Measurements from ENCODE around the gene XAB2.
"Not testable (repeated sequence)": the region's sequence is repeated elsewhere in the genome, so short reads cannot be mapped to it uniquely, and the experiment has no call there.

Gene XAB2

DNA sequence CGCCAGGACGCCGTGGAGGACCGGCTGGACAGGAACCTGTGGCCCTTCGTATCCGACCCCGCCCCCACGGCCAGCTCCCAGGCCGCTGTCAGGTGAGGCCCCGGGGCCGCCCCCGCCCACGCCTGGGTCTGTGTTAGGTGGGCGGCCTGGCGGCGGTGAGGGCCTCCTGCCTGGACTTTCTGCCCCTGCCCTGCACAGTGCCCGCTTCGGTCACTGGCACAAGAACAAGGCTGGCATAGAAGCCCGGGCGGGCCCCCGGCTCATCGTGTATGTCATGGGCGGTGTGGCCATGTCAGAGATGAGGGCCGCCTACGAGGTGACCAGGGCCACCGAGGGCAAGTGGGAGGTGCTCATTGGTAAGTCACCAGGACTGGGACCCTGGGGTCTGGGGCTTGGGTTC is 17.8 kb upstream of the XAB2 start:
- H3K9ac ChIP-seq (ENCODE audit: low read length) = no peak overlapping the region
- H3K4me1 ChIP-seq (ENCODE audit: control insufficient read depth, insufficient read depth, low read length) = peaks cover 9% of the 10 kb centered on the region
- peaks cover 13% of the 10 kb centered on the region for H3K27me3 ChIP-seq (replicated peaks; ENCODE audit: control insufficient read depth, insufficient read depth, low read length)
- no peaks in the 10 kb centered on the region for H3K36me3 ChIP-seq (ENCODE audit: control insufficient read depth, insufficient read depth, low read length, severe bottlenecking)
- H3K4me3 ChIP-seq (ENCODE audit: low read length) = no peak overlapping the region
- no peaks in the 10 kb centered on the region for H3K9me3 ChIP-seq (ENCODE audit: control insufficient read depth, low read length)
- DNase-seq (ENCODE audit: low read depth) = no peak

DNA sequence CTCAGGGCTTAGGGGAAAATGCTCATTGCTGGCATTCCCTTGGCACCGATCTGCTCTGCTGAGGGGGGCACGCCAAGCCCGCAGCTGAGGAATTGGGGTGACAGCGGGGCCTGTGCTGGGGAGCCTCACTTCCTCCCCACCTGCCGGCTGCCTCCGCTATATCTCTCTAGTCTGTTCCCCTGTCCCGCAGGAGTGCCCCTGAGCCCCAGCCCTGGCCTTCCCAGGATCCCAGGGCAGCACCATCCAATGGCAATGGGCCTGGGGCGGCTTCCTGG is 17.0 kb upstream of the XAB2 start:
- no peak overlapping the region for H3K4me3 ChIP-seq (ENCODE audit: low read length)
- H3K4me1 ChIP-seq (ENCODE audit: control insufficient read depth, insufficient read depth, low read length) = peaks cover 9% of the 10 kb centered on the region
- no peaks in the 10 kb centered on the region for H3K9me3 ChIP-seq (ENCODE audit: control insufficient read depth, low read length)
- no peak overlapping the region for H3K9ac ChIP-seq (ENCODE audit: low read length)
- no peak for DNase-seq (ENCODE audit: low read depth)
- no peaks in the 10 kb centered on the region for H3K36me3 ChIP-seq (ENCODE audit: control insufficient read depth, insufficient read depth, low read length, severe bottlenecking)
- peaks cover 13% of the 10 kb centered on the region for H3K27me3 ChIP-seq (replicated peaks; ENCODE audit: control insufficient read depth, insufficient read depth, low read length)

DNA sequence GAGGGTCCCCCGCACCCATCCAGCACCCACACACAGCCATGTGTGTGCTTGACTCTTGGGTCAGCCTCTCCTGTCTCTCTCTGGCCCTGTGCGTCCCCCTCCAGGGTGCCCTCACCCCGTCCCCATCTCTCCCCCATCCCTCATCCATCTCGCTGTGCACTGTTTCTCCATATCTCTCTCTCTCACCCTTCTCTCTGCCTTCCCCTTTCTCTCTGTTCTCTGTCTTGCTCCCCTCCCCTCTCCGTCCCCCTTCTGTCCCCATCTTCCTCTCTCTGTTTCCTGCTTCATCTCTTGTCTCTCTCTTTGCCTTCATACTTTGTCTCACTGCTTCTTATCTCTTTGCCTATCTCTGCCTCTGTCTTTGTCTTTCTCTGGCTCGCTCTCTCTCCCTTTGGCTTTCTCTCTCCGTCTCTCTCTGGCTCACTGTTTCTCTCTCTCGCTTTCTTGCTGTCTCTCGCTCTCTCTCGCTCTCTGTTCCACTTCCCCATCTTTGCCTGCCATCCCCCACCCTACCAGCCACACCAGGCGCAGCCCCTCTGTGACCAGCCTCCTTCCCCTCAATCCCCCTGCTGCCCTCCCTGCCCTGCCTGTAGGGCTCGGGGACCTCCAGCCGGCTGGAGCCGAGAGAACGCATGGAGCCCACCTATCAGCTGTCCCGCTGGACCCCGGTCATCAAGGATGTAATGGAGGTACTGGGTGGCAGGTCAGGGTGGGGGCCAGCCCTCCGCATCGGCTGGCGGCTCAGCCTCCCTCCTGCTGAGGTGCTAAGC is 16.5 kb upstream of the XAB2 start:
- Histone ChIP-seq H3K36me3 (ENCODE audit: control insufficient read depth, insufficient read depth, low read length, severe bottlenecking) (no peaks in the 10 kb centered on the region), H3K27me3 (replicated peaks; ENCODE audit: control insufficient read depth, insufficient read depth, low read length) (peaks cover 11% of the 10 kb centered on the region), H3K4me3 (ENCODE audit: low read length) (no peak overlapping the region), H3K4me1 (ENCODE audit: control insufficient read depth, insufficient read depth, low read length) (peaks cover 9% of the 10 kb centered on the region), H3K9me3 (ENCODE audit: control insufficient read depth, low read length) (no peaks in the 10 kb centered on the region), H3K9ac (ENCODE audit: low read length) (no peak overlapping the region)
- DNase-seq (ENCODE audit: low read depth) = no peak

DNA sequence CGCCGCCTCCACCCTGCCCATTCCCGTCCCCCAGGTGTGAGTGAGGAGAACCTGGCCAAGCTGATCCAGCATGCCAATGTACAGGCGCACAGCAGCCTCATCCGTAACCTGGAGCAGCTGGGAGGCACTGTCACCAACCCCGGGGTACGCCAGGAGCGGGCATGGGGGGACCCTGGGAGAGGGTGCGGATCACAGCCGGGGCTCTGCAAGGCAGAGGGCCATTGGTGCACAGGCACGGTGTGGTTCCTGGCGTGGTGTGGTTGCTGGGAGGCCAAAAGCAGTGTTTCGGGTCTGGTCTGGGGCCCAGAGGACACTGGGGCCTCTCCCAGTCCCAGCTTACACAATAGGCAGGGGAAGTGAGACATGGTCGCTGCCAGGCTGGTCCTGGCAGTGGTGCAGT is 15.8 kb upstream of the XAB2 start:
- Histone ChIP-seq H3K4me3 (ENCODE audit: low read length) (no peak overlapping the region), H3K9me3 (ENCODE audit: control insufficient read depth, low read length) (no peaks in the 10 kb centered on the region), H3K9ac (ENCODE audit: low read length) (no peak overlapping the region), H3K27me3 (replicated peaks; ENCODE audit: control insufficient read depth, insufficient read depth, low read length) (peaks cover 9% of the 10 kb centered on the region), H3K4me1 (ENCODE audit: control insufficient read depth, insufficient read depth, low read length) (peaks cover 9% of the 10 kb centered on the region), H3K36me3 (ENCODE audit: control insufficient read depth, insufficient read depth, low read length, severe bottlenecking) (no peaks in the 10 kb centered on the region)
- no peak for DNase-seq (ENCODE audit: low read depth)

DNA sequence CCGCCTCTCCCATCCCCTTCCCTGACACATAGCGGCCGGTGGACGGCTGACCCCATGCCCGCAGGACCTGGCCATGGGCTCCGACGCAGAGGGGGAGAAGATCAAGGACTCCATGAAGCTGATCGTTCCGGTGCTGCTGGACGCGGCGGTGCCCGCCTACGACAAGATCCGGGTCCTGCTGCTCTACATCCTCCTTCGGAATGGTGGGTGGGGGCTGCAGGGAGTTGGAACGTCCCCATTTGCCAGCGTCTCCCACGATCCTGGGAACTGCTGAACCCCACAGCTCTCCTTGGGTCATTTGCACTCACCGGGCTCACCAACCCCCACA is 15.2 kb upstream of the XAB2 start:
- H3K36me3 ChIP-seq (ENCODE audit: control insufficient read depth, insufficient read depth, low read length, severe bottlenecking) = no peaks in the 10 kb centered on the region
- H3K9me3 ChIP-seq (ENCODE audit: control insufficient read depth, low read length) = no peaks in the 10 kb centered on the region
- peaks cover 9% of the 10 kb centered on the region for H3K27me3 ChIP-seq (replicated peaks; ENCODE audit: control insufficient read depth, insufficient read depth, low read length)
- no peak overlapping the region for H3K9ac ChIP-seq (ENCODE audit: low read length)
- H3K4me3 ChIP-seq (ENCODE audit: low read length) = no peak overlapping the region
- peaks cover 9% of the 10 kb centered on the region for H3K4me1 ChIP-seq (ENCODE audit: control insufficient read depth, insufficient read depth, low read length)
- no peak for DNase-seq (ENCODE audit: low read depth)

DNA sequence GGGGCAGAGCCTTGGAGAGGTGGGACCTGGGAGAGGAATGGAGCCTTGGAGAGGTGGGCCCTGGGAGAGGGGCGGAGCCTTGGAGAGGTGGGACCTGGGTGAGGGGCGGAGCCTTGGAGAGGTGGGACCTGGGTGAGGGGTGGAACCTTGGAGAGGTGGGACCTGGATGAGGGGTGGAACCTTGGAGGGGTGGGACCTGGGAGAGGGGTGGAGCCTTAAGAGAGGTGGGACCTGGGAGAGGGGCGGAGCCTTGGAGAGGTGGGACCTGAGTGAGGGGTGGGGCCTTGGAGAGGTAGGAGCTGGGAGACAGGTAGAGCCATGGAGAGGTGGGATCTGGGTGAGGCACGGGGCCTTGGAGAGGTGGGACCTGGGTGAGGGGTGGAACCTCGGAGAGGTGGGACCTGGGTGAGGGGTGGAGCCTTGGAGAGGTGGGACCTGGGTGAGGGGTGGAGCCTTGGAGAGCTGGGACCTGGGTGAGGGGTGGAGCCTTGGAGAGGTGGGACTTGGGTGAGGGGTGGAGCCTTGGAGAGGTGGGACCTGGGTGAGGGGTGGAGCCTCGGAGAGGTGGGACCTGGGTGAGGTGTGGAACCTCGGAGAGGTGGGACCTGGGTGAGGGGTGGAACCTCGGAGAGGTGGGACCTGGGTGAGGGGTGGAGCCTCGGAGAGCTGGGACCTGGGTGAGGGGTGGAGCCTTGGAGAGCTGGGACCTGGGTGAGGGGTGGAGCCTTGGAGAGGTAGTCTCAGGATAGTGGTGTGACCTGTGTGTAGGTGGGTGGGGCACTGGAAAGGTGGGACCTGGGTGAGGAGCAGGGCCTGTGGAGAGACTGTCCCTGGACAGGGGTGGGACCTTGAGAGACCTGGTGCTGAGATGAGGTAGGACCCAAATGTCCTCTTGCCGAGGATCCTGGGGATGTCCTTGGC is 14.5 kb upstream of the XAB2 start:
- not testable (repeated sequence) for H3K36me3 ChIP-seq (ENCODE audit: control insufficient read depth, insufficient read depth, low read length, severe bottlenecking); H3K4me3 ChIP-seq (ENCODE audit: low read length); DNase-seq (ENCODE audit: low read depth); H3K9ac ChIP-seq (ENCODE audit: low read length); H3K9me3 ChIP-seq (ENCODE audit: control insufficient read depth, low read length); H3K27me3 ChIP-seq (replicated peaks; ENCODE audit: control insufficient read depth, insufficient read depth, low read length); H3K4me1 ChIP-seq (ENCODE audit: control insufficient read depth, insufficient read depth, low read length)

DNA sequence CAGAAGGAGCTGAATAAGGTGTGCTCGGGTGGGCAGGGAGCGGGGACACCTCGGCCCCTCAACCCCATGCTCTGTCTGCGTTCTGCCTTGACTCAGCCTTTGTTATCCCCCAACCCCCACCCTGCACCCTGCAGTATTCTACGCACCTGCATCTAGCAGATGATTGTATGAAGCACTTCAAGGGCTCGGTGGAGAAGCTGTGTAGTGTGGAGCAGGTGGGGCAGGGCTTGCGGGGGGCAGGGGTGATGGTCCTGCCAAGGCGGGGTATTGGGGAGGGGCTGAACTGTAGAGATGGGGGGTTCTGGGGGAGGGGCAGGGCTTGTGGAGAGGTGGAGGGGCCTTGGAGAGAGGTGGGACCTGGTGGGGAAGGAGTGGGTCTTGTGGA is 13.7 kb upstream of the XAB2 start:
- no peak for DNase-seq (ENCODE audit: low read depth)
- H3K9ac ChIP-seq (ENCODE audit: low read length) = no peak overlapping the region
- peaks cover 18% of the 10 kb centered on the region for H3K27me3 ChIP-seq (replicated peaks; ENCODE audit: control insufficient read depth, insufficient read depth, low read length)
- H3K9me3 ChIP-seq (ENCODE audit: control insufficient read depth, low read length) = no peaks in the 10 kb centered on the region
- H3K4me1 ChIP-seq (ENCODE audit: control insufficient read depth, insufficient read depth, low read length) = peaks cover 5% of the 10 kb centered on the region
- H3K4me3 ChIP-seq (ENCODE audit: low read length) = no peak overlapping the region
- no peaks in the 10 kb centered on the region for H3K36me3 ChIP-seq (ENCODE audit: control insufficient read depth, insufficient read depth, low read length, severe bottlenecking)

DNA sequence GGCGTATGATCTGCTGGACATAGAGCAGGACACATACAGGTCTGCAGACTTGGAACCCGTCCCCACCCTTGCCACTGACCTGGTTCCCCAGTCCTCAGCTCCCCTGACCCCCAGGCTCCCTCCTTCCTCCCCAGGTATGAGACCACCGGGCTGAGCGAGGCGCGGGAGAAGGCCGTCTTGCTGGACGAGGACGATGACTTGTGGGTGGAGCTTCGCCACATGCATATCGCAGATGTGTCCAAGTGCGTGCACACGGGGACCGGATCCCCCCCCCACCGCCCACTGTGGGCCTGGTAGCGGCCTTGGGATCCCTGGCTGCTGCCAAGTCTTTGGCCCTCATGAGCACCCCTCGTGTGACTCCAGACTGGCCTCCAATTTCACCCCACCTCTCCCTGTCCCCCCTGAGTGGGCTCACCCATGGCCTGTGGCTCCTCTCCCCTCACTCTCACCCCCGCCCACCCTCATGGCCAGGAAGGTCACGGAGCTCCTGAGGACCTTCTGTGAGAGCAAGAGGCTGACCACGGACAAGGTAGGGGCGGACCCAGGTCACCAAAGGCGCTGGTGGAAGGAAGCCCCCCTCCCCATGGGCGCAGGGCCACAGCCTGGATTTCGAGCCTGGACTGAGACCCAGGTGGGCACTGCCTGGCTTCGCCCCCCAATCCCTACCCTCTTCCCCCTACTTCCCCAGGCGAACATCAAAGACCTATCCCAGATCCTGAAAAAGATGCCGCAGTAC is 13.1 kb upstream of the XAB2 start:
- Histone ChIP-seq H3K27me3 (replicated peaks; ENCODE audit: control insufficient read depth, insufficient read depth, low read length) (peaks cover 24% of the 10 kb centered on the region), H3K4me1 (ENCODE audit: control insufficient read depth, insufficient read depth, low read length) (peaks cover 5% of the 10 kb centered on the region), H3K36me3 (ENCODE audit: control insufficient read depth, insufficient read depth, low read length, severe bottlenecking) (no peaks in the 10 kb centered on the region), H3K9me3 (ENCODE audit: control insufficient read depth, low read length) (no peaks in the 10 kb centered on the region), H3K4me3 (ENCODE audit: low read length) (no peak overlapping the region), H3K9ac (ENCODE audit: low read length) (no peak overlapping the region)
- no peak for DNase-seq (ENCODE audit: low read depth)

DNA sequence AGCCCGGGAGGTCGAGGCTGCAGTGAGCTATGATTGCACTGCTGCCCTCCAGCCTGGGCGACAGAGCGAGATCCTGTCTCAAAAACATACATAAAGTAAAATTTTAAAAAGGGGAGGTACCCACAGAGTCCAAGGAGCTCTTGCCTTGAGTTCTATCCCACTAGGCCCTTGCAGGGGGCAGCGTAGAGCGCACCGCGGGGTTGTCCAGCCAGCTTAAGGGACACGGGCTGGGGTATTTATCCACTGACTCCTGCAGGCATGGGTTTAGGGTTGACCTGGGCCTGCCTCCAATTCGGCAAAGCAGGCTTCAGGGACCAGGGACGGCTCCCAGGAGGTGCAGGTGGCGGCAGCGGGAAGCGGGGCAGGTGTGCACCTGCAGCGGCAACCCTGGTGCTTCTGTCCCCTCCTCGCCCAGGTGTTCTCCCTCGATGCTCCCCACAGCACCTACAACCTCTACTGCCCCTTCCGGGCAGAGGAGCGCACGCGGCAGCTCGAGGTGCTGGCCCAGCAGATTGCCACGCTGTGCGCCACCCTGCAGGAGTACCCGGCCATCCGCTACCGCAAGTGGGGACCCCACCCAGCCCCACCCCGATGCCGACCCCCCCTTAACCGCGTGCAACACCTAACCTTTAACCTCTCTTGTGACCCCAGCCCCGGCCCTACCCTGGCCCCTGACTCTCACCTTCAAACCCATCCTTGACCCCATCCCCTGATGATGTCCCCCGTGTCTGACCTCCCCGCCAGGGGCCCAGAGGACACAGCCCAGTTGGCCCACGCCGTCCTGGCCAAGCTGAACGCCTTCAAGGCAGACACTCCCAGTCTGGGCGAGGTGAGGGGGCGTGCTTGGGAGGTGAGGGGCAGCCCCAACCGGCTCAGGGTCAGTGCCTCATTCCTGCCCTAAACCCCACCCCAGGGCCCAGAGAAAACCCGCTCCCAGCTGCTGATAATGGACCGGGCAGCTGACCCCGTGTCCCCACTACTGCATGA is 12.2 kb upstream of the XAB2 start:
- DNase-seq (ENCODE audit: low read depth) = no peak
- peaks cover 5% of the 10 kb centered on the region for H3K4me1 ChIP-seq (ENCODE audit: control insufficient read depth, insufficient read depth, low read length)
- no peaks in the 10 kb centered on the region for H3K36me3 ChIP-seq (ENCODE audit: control insufficient read depth, insufficient read depth, low read length, severe bottlenecking)
- H3K4me3 ChIP-seq (ENCODE audit: low read length) = no peak overlapping the region
- H3K27me3 ChIP-seq (replicated peaks; ENCODE audit: control insufficient read depth, insufficient read depth, low read length) = peaks cover 28% of the 10 kb centered on the region
- H3K9ac ChIP-seq (ENCODE audit: low read length) = no peak overlapping the region
- H3K9me3 ChIP-seq (ENCODE audit: control insufficient read depth, low read length) = no peaks in the 10 kb centered on the region

DNA sequence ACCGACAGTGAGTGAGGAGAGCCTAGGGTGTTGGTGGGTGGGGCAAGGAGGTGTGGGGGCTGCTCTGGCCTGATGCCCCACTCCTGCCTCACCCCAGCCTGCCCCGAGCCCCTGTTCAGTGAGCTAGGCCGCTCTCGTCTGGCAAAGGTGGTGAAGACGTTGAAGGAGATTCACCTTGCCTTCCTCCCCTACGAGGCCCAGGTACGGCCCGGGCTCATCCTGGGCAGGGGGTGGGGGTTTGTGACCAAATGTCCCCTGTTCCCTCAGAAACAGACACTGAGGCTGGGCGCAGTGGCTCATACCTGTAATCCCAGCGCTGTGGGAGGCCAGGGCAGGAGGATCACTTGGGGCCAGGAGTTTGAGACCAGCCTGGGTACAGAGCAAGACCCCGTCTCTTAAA is 11.5 kb upstream of the XAB2 start:
- H3K9ac ChIP-seq (ENCODE audit: low read length) = no peak overlapping the region

More for the DNA sequence above, 11.5 kb upstream of the XAB2 start:
- Histone ChIP-seq H3K27me3 (replicated peaks; ENCODE audit: control insufficient read depth, insufficient read depth, low read length) (peaks cover 30% of the 10 kb centered on the region), H3K36me3 (ENCODE audit: control insufficient read depth, insufficient read depth, low read length, severe bottlenecking) (no peaks in the 10 kb centered on the region), H3K4me3 (ENCODE audit: low read length) (no peak overlapping the region), H3K4me1 (ENCODE audit: control insufficient read depth, insufficient read depth, low read length) (peaks cover 5% of the 10 kb centered on the region), H3K9me3 (ENCODE audit: control insufficient read depth, low read length) (no peaks in the 10 kb centered on the region)
- no peak for DNase-seq (ENCODE audit: low read depth)
